COLO668 (cell line): ENCODE results near the gene CREB1.
"Not testable (repeated sequence)": the region's sequence is repeated elsewhere in the genome, so short reads cannot be mapped to it uniquely, and the experiment has no call there.

ENCODE experiments used
- DNase-seq: peaks from one replicate; lab custom pipeline; 2025; ENCODE audit not compliant: unreplicated experiment; lab: John Stamatoyannopoulos, UW

CREB1 gene

DNA sequence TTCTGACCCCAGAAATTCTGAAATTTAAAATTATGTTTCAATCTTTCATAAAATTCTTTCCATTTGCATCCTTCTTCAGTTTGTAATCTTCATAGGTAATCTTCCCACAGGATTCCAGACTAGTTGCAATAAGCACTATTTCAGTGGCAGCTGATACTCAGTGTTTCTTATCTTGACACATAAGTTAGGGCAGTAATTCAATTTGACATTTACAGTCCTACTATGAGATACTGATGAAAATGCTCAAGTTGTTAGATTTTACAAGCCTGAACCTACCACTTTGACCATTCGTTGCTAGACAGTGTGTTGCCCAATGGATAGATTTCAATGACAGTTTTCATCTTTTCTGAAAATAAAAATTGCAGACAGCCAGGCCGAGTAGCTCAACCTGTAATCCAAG, 85.1 kb downstream of the CREB1 start:
- DNase-seq: no peak

DNA sequence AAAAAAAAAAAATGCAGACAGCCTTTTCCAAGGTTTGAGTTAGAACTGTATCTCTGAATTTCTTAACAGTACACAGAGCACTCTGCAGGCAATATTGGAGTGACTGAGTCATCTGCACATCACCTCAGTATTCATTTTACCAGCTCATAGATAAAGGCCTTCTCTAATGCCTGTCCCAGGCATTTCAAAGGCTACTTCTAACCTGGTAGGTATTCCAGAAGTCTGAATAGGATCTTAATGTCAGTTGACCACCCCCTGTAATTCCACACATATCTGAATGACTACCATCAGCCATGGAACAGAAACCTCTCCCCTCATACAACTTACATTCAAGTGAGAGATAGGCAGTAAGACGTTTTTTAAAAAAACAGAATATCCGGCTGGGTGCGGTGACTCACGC, 86.4 kb downstream of the CREB1 start:
- no peak for DNase-seq

DNA sequence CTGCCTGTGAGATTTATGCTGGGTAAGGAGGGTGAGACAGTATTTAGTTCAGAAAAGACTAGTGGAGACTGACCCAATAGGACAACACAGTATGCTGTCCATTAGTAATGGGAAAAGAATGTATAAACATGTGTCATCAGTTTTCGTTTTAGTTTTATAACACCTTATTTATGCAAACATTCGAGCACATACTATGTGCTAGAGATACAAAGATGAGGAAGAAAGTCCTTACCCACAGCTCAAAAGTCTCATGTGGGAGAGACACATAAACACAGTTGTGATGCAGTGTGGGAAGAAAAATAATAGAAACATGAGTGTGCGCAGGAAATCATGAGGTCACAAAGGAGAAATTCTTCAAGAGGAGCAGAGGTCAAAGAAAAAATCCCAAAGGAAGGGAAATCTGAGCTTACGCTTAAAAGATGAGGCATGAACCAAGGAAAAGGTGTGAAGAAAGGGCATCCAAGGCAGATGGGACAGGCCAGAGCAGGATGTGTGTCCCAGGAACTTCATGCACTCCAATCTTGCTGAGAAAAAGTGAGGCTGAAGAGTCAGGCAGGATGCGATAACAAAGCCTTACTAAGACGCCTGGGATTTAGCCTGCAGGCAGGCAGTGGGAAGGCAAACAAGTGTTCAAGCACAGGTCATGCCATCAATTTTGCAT, 87.4 kb downstream of the CREB1 start:
- DNase-seq: no peak

DNA sequence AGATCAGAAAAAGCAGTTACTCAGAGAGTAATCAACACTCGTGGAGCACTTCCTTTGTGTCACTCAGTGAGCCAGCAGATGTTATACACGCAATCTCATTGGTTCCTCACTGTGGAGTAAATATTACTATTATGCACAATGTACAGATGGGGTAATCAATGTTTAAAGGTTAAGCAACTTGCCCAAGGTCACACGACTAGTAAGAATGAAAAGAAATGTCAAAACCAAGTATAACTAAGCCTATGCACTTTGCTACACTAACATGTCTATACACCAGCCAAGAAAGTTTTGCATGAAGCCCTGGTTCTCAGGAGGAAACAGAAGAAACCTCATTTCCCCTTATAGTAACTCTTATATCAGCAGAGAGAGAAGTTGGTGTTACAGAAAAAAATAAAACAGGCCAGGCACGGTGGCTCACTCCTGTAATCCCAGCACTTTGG, 90.0 kb downstream of the CREB1 start:
- DNase-seq: no peak

DNA sequence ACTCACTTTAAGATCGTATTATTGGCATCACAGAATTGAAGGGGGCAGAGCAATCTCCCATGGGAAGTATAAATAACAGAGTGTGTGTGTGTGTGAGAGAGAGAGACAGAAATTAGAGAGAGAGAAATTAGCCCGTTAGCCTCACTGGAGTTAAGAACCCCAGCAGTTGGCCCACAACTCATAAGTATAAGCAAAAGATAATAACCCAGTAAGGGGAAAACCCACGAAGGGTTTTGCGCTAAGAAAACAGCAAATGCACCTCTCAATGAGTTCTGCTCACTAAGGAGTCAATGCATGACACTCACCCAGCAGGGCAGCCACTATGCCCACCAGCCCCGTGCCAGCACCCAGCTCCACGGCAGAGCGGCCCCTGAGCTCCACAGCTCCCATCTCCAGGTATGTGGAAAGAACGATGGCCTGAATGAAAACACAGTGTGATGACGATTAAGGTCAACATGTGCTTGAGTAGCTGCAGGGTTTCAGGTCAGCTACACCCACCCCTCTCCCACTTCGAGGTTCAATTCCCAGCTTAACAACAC, 91.8 kb downstream of the CREB1 start:
- DNase-seq: no peak

DNA sequence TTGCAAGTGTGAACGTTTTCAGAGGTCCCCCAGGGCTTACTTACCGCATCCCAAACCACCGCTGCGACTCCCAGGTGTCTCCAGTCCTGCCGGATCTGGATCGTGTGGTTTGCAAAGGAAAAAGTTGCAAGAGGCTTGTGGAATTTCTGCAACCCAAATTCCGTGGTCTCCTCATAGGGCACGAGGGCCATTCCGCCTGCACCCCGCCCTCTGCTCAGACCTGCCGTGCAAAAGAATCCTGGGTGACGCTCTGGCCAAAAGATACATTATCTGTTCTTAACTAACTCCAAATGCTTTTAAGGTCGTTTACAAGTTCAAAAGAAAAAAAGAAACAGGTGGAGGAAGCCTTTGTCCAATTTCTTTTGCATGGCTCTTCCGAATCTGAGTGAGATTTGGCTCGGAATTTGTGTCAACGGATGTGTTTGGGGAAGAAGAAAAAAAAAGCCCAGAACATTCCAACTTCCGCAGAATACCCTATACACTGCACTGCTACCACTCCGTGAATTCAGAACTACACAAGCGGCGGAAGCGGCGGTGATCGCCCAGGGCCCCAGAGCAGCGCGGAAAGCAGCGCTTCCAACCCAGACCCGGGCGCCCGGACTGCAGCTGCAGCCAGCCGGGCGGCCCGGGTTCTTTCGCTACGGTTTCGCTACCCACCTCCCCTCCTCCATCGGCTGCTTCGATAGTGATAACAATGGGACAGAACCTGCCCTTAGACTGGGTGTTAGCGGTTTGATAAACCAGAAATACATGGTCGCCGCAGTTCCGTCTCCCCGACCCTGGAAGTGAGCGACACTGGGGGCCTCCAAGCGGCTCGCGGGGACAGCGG, 94.6 kb downstream of the CREB1 start:
- DNase-seq: peak; percentile 74

DNA sequence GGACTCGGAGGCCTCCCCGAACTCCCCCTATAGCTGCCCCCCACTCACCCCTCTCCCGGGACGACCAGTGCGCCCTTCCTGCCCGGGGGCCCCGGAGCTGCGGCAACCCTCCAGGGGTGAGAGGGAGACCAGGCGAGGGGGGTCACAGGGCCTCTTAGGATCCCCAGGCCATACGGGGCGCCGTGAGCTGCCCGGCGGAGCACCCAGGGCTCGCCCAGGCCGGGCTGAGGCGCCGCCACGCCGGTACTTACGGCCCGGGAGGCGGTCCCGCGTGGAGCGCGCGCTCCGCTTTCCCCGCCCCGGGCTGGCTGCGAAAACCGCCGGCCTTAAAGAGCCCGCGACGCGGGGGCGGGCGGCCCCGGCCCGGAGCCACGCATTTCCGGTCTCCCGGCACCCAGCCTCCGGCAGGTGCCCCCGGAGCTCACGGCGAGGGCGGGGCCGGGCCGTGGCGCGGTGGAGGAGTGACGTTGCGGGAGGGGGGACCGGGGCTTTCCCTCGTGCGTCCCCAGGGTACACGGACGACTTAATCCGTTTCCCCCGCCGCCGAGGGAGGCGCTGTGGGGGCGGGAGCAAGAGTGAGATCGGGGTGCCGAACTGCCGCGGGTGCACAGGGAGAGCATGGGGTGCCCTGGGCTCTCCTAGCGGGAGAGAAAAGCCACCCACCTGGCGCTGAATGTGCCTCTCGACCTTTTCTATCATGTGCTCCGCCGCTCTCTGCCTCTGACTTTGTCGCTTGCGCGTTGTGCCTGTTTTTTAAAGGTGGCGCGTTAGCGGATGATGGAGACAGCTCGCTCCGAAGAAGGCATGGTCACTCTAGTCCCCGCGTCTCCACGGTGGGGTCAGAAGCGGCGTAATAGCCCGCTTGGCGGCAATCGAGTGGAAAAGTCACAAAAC, 95.5 kb downstream of the CREB1 start, which contains the start of gene METTL21A:
METTL21A (minus strand) TSS at position 381 of the 894 bp plus-strand sequence. CDS start 1,019 bp downstream, outside the sequence.
- DNase-seq: peak; percentile 97

DNA sequence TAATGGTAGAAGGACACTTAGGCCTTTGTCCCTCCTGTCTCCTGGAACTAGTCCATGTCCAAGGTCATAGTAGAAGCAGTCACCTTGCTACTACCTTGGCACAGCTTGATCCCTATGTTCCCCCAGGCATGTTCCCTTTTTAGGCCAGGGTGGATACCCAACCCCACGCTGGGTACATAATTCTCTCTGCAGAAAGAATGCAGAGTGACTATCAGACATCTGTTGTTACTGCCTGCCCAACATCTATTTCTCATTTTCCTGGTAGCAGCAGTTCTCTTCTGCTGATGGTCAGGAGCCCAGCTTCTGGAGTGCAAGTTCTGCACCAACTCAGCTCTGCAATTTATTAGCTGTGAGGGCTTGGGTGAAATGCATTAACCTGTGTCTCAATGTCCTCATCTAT, 99.8 kb downstream of the CREB1 start:
- no peak for DNase-seq

DNA sequence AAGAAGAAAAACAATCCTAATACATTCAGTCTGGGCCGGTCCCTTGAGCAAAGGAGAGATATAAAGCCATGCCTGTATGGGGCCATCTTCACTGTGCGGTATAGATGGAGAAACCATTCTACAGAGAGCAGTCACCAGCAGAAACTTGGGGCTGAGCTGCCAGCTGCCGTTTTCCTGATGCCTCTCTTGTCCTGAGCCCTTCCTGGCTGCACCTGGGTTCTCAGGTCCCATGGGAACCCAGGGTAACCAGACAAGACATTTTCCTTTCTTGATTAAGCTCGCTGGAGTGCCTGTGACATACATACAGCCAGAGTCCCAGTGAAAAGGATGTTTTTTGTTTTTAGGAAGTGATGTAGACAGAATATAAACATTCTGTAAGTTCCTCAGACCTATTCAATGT, 100.7 kb downstream of the CREB1 start:
- DNase-seq: no peak

DNA sequence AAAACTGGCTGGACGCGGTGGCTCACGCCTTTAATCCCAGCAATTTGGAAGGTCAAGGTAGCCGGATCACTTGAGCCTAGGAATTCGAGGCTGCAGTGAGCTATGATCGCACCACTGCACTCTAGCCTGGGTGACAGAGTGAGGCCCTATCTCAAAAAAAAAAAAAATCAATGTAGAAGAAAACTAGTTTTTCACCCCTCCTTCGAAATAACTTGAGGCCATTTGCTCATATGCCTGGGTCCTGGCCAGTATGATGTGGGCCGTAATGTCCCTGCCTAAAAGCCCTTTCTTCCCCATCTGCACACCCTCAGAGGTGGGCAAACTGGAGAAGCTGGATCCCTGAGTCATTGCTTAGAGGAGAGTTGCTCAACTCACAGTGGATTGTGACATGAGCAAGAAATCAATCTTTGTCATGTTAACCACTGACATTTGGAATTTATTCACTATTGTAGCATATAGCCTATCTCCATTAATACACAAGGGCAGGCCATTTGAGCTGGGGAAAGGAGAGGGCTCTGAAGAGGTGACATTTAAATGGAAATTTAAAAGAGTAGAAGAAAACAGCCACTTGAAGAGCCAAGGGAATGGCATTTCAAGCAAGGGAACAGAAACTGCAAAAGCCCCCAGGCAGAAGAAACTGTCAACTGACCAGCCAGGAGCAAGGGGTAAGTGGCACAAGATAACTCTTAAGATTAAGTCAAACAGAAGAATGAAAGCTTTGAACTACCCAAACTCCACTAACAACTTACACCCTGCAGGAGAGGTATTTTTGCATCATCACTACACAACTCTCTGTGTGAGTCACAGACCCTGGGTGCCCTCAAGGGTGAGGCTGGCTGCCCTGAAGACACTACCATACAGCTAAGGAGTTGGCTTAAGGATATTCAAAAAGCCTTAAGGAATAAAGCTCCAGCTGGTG, 103.1 kb downstream of the CREB1 start:
- no peak for DNase-seq

DNA sequence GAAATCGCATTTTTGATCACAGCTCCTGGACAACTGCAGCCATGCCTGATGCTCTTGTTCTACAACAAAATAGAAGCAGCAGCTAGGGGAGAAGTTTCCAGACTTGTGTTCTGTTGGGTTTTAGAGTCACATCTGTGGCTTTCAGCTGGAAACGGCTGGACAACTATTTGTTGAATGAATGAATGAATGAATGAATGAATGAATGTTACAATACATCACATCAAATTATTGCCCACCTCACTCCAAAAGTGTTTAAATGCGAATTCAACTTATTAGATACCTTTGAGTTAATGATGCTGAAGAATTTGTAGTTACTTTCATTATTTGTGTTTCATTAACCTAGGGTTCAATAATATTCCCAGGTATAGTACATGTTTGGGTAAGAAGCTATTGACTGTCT, 103.9 kb downstream of the CREB1 start:
- DNase-seq: no peak

DNA sequence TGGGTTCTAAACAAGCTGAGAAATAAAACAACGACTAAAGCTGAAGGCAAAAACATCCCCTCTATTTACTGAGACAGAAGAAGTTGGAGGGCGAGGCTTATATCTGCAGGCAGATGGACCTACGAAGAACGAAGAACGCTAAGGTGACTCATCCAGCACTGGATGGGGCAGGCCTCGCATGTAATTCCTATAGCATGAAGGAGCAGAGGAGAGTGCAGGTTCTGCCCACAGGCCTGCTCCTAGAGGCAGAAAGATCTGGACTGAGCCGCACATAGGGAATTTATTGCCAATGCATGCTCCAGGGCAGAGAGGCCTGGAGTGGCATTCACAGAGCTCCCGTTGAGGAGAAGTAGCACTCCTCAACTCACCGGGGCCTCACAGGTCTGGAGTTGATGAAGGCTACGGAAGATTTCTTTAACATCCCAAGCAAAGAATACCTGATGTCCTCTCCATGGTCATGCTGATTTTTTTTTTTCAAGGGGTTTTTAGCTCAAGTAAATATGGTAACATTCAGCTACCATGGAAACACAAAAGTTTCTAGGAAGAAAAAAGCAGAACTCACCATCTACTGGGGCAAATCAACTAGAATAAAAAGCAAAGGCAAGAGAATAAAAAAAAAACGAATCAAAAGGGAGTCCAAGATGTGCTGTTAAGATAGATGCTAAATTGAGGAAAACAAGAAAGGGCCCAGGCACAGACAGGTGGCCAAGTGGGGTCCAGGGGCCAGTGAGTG, 105.9 kb downstream of the CREB1 start:
- DNase-seq: no peak

DNA sequence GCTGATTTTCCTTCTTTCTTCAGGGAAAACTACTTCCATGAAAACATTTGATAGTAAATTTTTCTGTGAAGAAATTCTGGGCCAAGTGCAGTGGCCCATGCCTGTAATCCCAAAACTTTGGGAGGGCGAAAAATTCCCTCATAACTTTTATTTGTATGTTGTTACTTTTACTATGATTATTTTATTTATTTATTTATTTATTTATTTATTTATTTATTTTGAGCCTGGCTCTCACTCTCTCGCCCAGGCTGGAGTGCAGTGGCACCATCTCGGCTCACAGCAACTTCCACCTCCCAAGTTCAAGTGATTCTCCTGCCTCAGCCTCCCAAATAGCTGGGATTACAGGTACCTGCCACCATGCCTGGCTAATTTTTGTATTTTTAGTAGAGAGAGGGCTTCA, 109.5 kb downstream of the CREB1 start:
- DNase-seq: not testable (repeated sequence)

DNA sequence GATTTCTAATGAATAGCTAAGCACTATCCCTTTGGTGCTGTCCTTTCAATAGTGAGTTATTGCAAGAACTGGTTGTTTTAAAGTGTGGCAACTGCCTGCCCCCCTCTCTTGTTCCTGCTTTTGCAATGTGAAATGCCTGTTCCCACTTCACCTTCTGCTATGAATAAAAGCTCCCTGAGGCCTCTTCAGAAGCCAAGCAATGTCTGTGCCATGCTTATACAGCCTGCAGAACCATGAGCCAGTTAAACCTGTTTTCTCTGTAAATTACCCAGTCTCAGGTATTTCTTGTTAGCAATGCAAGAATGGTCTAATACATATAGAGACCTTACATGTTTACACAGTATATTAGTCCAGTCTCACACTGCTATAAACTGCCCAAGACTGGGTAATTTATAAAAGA, 110.4 kb downstream of the CREB1 start:
- DNase-seq: no peak

DNA sequence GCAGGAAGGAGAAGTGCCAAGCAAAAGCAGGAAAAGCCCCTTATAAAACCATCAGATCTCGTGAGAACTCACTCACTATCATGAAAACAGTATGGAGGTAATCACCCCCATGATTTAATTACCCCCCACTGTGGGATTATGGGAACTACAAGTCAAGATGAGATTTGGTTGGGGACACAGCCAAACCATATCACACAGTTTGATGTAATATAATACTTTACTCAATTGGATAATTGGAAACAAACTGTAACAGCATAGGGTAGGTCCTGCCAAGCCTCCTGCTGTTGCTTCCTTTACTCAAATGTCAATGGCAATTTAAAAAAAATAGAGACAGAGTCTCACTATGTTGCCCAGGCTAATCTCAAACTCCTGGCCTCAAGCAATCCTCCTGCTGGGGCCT, 110.9 kb downstream of the CREB1 start:
- DNase-seq: no peak

DNA sequence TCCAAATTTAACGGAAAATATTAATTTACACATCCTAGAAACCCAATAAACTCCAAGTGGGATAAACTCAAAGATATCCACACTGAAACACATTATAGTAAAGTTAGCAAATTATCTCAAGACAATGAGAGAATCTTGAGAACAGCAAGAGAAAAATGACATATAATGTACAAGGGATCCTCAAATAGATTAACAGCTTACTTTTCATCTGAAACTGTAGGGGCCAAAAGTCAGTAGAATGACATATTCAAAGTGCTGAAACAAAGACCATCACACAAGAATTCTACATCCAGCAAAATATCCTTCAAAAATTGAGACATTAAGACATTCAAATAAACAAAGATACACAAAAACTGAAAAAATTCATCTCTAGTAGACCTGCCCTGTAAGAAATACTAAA, 114.1 kb downstream of the CREB1 start:
- DNase-seq: no peak

DNA sequence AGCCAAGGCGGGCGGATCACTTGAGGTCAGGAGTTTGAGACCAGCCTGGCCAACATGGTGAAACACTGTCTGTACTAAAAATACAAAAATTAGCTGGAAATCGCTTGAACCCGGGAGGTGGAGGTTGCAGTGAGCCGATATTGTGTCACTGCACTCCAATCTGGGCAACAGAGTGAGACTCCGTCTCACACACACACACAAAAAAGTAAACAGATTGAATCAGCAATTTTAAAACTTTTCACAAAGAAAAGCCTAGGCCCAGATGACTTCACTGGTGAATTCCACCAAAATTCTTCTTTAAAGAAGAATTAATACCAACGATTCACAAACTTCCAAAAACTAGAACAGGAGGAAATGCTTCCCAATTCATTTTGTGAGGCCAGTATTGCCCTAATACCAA, 116.8 kb downstream of the CREB1 start:
- DNase-seq: not testable (repeated sequence)
